ENCODE results near the gene HMGXB4.

DNA sequence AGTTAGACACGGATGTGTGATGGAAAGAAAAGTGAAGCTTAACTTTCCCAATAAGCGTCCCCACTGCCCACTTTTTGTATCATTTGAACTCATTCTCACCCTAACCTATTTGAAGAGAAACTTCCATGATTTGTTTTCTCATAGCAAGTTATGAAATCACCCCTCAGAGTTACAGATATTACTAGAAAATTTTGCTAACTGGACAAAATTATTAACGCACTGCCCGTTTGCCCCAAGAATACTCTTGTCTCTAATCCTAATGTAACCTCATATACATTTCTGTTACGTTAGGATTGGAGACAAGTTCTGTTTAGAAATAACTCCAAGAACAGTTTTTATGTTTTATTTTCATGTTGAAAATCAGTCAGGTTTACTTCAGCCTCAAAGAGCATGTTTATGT lies 67.9 kb downstream of the HMGXB4 start:
- TF ChIP-seq, protein P1, sequence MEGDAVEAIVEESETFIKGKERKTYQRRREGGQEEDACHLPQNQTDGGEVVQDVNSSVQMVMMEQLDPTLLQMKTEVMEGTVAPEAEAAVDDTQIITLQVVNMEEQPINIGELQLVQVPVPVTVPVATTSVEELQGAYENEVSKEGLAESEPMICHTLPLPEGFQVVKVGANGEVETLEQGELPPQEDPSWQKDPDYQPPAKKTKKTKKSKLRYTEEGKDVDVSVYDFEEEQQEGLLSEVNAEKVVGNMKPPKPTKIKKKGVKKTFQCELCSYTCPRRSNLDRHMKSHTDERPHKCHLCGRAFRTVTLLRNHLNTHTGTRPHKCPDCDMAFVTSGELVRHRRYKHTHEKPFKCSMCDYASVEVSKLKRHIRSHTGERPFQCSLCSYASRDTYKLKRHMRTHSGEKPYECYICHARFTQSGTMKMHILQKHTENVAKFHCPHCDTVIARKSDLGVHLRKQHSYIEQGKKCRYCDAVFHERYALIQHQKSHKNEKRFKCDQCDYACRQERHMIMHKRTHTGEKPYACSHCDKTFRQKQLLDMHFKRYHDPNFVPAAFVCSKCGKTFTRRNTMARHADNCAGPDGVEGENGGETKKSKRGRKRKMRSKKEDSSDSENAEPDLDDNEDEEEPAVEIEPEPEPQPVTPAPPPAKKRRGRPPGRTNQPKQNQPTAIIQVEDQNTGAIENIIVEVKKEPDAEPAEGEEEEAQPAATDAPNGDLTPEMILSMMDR (IDR thresholded peaks at IDR 0.05) = no peak
- no peak for TF ChIP-seq POLR2A (IDR thresholded peaks at IDR 0.05)
